GM12872 (cell line): ENCODE data around the gene OPTN.

Experiments used
- CTCF ChIP-seq: IDR thresholded peaks from 3 replicates; pipeline ENCODE4 v1.5.1; 2011; ENCODE audit warnings: low read depth, mild to moderate bottlenecking, low read length, moderate library complexity; ENCODE audit not compliant: insufficient read depth

The OPTN gene

GRCh38 chr10:13160934-13161856, 61.2 kb downstream of the OPTN start, which contains the start of gene MCM10:
TSS of gene MCM10 (plus strand) at chr10:13161558. CDS start at chr10:13164203, 2,645 bp downstream.
- peak; percentile 79 for TF ChIP-seq CTCF

- no peak for TF ChIP-seq CTCF
Measured at GRCh38 chr10:13161857-13162271, 61.9 kb downstream of the OPTN start.

GRCh38 chr10:13163859-13164258, 63.9 kb downstream of the OPTN start:
- no peak for TF ChIP-seq CTCF

GRCh38 chr10:13165177-13165576, 65.2 kb downstream of the OPTN start:
- TF ChIP-seq CTCF, result no peak

- no peak for TF ChIP-seq CTCF
Measured at GRCh38 chr10:13167568-13167967, 67.6 kb downstream of the OPTN start.

GRCh38 chr10:13168781-13169180, 68.8 kb downstream of the OPTN start:
- no peak for TF ChIP-seq CTCF

GRCh38 chr10:13173616-13174015, 73.7 kb downstream of the OPTN start:
- no peak for TF ChIP-seq CTCF
